Left lung (tissue), 10 donors: ENCODE measurements around the gene CCBE1. TPM values are rescaled to one million over a fixed set of nuclear protein-coding genes. Genes with fewer than 3 reads are reported as not detected.

Experiments used
- ATAC-seq: fragments of 200-7000 bp; cut with Tn5 transposase; one replicate; pipeline ENCODE4 v1.9.1; 2020; ENCODE audit warnings: moderate library complexity
- DNase-seq, 4 donors: peaks; one replicate each; pipeline ENCODE4 v3.0.0-alpha.2; 2013 to 2020
- H3K27ac ChIP-seq, 2 donors: fragments of 200-600 bp; sonication (generic) in 1 of 2; one replicate each; pipeline versions ENCODE4 v1.5.0 to v1.8.0; 2020 to 2021
- H3K27me3 ChIP-seq, 2 donors: fragments of 200-600 bp; sonication (generic) in 1 of 2; one replicate each; pipeline versions ENCODE4 v1.5.0 to v1.8.0; 2020 to 2021
- H3K36me3 ChIP-seq, 2 donors: fragments of 200-600 bp; sonication (generic) in 1 of 2; one replicate each; pipeline versions ENCODE4 v1.5.0 to v1.8.0; 2020 to 2021
- H3K4me1 ChIP-seq, 2 donors: fragments of 200-600 bp; one replicate each; pipeline ENCODE4 v1.8.0; 2021
- H3K4me3 ChIP-seq, 2 donors: fragments of 200-600 bp; sonication (generic) in 1 of 2; one replicate each; pipeline versions ENCODE4 v1.5.0 to v1.8.0; 2020 to 2021; ENCODE audit warnings: mild to moderate bottlenecking in 1 of 2
- H3K9me3 ChIP-seq, 2 donors: fragments of 200-600 bp; sonication (generic) in 1 of 2; one replicate each; pipeline versions ENCODE4 v1.5.0 to v1.8.0; 2020 to 2021
- intact Hi-C, 2 donors: fragments of 100-400 bp; cut with DNase I; formaldehyde crosslinking; loops; one replicate each; pipeline versions ENCODE4 v1.11.2 to v1.14.2; 2022
- polyA plus RNA-seq, 6 donors: library from polyadenylated mRNA; unstranded; fragments of 120-200 nt; gene quantifications; one replicate each; pipeline ENCODE4 v1.2.1, GENCODE V29; 2013; ENCODE audit not compliant: insufficient read length in 6 of 6
- total RNA-seq, 2 donors: library from RNA; stranded (reverse); fragmentation: NEBNext Ultra II Directional; extraction: Animal tissue kit (Norgen Biotek cat#: 25700); gene quantifications; one replicate each; pipeline ENCODE4 v1.2.1, GENCODE V29; 2021
- TF ChIP-seq, protein P1 (sequence below), 2 donors: fragments of 200-600 bp; sonication (generic) in 1 of 2; IDR thresholded peaks; one replicate each; pipeline versions ENCODE4 v1.5.0 to v1.8.0; 2021; ENCODE audit warnings: antibody characterized with exemption in 2 of 2
- donor health status: DM: no; HTN: yes; CAD: no.
- donor health status: DM: no; HTN: no; CAD: no.

Gene CCBE1
- total and polyA plus RNA-seq, 8 donors, result 16.0 to 96.5 (median 84.1) TPM

- TF ChIP-seq, protein P1, sequence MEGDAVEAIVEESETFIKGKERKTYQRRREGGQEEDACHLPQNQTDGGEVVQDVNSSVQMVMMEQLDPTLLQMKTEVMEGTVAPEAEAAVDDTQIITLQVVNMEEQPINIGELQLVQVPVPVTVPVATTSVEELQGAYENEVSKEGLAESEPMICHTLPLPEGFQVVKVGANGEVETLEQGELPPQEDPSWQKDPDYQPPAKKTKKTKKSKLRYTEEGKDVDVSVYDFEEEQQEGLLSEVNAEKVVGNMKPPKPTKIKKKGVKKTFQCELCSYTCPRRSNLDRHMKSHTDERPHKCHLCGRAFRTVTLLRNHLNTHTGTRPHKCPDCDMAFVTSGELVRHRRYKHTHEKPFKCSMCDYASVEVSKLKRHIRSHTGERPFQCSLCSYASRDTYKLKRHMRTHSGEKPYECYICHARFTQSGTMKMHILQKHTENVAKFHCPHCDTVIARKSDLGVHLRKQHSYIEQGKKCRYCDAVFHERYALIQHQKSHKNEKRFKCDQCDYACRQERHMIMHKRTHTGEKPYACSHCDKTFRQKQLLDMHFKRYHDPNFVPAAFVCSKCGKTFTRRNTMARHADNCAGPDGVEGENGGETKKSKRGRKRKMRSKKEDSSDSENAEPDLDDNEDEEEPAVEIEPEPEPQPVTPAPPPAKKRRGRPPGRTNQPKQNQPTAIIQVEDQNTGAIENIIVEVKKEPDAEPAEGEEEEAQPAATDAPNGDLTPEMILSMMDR (IDR thresholded peaks at IDR 0.05), result no peak
- H3K4me3 ChIP-seq, result no peak overlapping the region
- H3K4me1 ChIP-seq, result no peaks in the 10 kb centered on the region
- H3K36me3 ChIP-seq, result no peaks in the 10 kb centered on the region
- no peaks in the 10 kb centered on the region for H3K9me3 ChIP-seq
- ATAC-seq (no peak), DNase-seq (peak in 1 of 4 donors; percentile 39)
- intact Hi-C loops, result loop anchor here in 1 of 2 donors (10.0 kb wide), 1 partner anchor 370 kb away; no protein-coding TSS in a partner anchor
- H3K27ac ChIP-seq, result no peak overlapping the region
- peaks cover 0 to 15% of the 10 kb centered on the region in 2 donors for H3K27me3 ChIP-seq
Measured at GRCh38 chr18:59454909-59455727, 242.1 kb downstream of the CCBE1 start.

DNA sequence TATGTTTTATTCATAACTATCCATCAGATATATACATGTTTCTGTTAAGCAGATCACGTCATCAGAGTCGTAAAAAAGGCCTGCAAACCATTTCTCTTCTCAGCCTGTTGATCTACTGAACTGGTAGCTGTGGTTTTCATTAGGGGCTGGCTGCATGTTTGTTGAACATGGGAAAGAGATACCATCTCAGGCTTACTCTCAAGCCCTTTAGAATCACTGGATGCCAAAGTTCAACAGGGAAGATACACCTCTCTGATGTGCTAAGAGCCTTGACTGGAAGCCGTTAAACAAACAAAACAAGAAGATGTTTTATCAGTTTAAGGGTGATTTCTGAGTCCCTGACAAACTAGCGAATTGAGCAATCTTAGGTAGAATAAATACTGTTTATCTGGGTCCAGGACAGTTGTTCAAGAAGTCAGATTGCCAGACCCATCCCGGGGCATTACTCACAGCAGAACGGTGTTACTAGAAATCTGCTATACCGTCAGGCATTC lies 243.7 kb downstream of the CCBE1 start:
- H3K4me3 ChIP-seq, result no peak overlapping the region
- intact Hi-C loops, result loop anchor here in 1 of 2 donors (10.0 kb wide), 1 partner anchor 371 kb away; no protein-coding TSS in a partner anchor
- H3K4me1 ChIP-seq, result no peaks in the 10 kb centered on the region
- H3K36me3 ChIP-seq, result no peaks in the 10 kb centered on the region
- H3K27me3 ChIP-seq, result peaks cover 0 to 15% of the 10 kb centered on the region in 2 donors
- no peak overlapping the region for H3K27ac ChIP-seq
- TF ChIP-seq, protein P1 (IDR thresholded peaks at IDR 0.05), result no peak
- no peaks in the 10 kb centered on the region for H3K9me3 ChIP-seq
- ATAC-seq, result no peak
- no peak for DNase-seq

GRCh38 chr18:59451963-59452362 lies 245.3 kb downstream of the CCBE1 start:
- DNase-seq, result no peak
- ATAC-seq, result no peak
- Histone ChIP-seq H3K27ac (no peak overlapping the region), H3K27me3 (peaks cover 0 to 15% of the 10 kb centered on the region in 2 donors), H3K4me1 (no peaks in the 10 kb centered on the region), H3K4me3 (no peak overlapping the region), H3K9me3 (no peaks in the 10 kb centered on the region), H3K36me3 (no peaks in the 10 kb centered on the region)
- intact Hi-C loops, result loop anchor here in 1 of 2 donors (10.0 kb wide), 1 partner anchor 373 kb away; no protein-coding TSS in a partner anchor
- TF ChIP-seq, protein P1 (IDR thresholded peaks at IDR 0.05), result no peak

GRCh38 chr18:59451073-59451472 lies 246.2 kb downstream of the CCBE1 start:
- no peaks in the 10 kb centered on the region for H3K4me1 ChIP-seq
- no peak overlapping the region for H3K4me3 ChIP-seq
- H3K9me3 ChIP-seq, result no peaks in the 10 kb centered on the region
- intact Hi-C loops, result loop anchor here in 1 of 2 donors (10.0 kb wide), 1 partner anchor 374 kb away; no protein-coding TSS in a partner anchor
- H3K27me3 ChIP-seq, result peaks cover 0 to 15% of the 10 kb centered on the region in 2 donors
- no peak overlapping the region for H3K27ac ChIP-seq
- TF ChIP-seq, protein P1 (IDR thresholded peaks at IDR 0.05), result no peak
- no peaks in the 10 kb centered on the region for H3K36me3 ChIP-seq
- ATAC-seq (no peak), DNase-seq (no peak)

GRCh38 chr18:59448546-59448945 lies 248.7 kb downstream of the CCBE1 start:
- TF ChIP-seq, protein P1 (IDR thresholded peaks at IDR 0.05), result no peak

More at GRCh38 chr18:59448546-59448945, 248.7 kb downstream of the CCBE1 start:
- no peaks in the 10 kb centered on the region for H3K27me3 ChIP-seq
- no peaks in the 10 kb centered on the region for H3K36me3 ChIP-seq
- ATAC-seq (no peak), DNase-seq (no peak)
- intact Hi-C loops, result no loop called here
- no peak overlapping the region for H3K4me3 ChIP-seq
- no peaks in the 10 kb centered on the region for H3K4me1 ChIP-seq
- H3K9me3 ChIP-seq, result no peaks in the 10 kb centered on the region
- H3K27ac ChIP-seq, result no peak overlapping the region
